Measurements from ENCODE around the gene CNTNAP2.

The CNTNAP2 gene

DNA sequence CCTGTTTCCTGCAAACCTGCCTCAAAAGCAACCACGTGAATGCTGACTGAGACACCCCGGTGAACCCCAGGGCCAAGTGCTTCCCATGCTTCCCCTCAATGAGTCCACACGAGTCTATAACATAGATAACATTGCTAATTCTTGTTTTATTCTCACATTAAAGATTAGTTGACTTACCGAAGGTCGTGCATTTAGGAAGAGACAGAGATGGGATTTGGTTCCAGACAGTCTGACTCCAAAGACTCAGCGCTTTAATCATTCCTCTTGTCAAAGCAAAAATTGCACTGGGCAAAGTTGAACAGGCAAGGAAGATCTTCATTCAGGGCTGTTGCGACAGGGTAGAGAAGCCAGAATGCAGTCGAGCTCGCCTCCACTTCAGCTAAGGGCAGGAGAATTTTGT lies 2038.4 kb downstream of the CNTNAP2 start:
- H3K9me3 Mint-ChIP-seq, result peaks cover 4% of the 10 kb centered on the region in 2 donors
- H3K27me3 Mint-ChIP-seq, result peaks cover 0 to 6% of the 10 kb centered on the region in 2 donors
- no peaks in the 10 kb centered on the region for H3K36me3 Mint-ChIP-seq
- ATAC-seq (replicated peaks) (no peak), DNase-seq (no peak)
- H3K4me1 Mint-ChIP-seq, result no peaks in the 10 kb centered on the region
- no peak overlapping the region for H3K4me3 Mint-ChIP-seq
- no peak overlapping the region for H3K27ac Mint-ChIP-seq

DNA sequence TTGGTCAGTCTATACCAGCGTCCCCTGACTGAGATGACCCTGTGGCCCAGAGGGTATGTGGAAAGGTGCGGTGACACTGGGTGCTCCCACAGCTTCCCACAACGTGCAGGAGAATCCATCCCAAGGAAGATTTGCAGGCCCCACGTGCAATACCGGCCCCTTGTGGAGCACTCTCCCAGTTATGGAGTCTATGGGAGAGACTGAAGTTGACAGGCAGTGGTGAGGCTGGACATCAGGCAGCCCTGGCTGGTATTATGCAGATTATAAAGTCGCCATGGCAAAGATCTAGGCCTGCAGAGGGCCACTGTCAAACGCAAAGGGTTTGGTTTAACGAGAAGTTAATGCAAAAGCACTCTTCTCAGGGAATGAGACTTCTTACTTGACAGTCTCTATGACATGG lies 2039.2 kb downstream of the CNTNAP2 start:
- H3K36me3 Mint-ChIP-seq, result no peaks in the 10 kb centered on the region
- peaks cover 0 to under 1% of the 10 kb centered on the region in 2 donors for H3K27me3 Mint-ChIP-seq
- H3K27ac Mint-ChIP-seq, result no peak overlapping the region
- no peak overlapping the region for H3K4me3 Mint-ChIP-seq
- H3K9me3 Mint-ChIP-seq, result peaks cover 2 to 4% of the 10 kb centered on the region in 2 donors
- no peaks in the 10 kb centered on the region for H3K4me1 Mint-ChIP-seq
- DNase-seq, result no peak
- no peak for ATAC-seq (replicated peaks)

DNA sequence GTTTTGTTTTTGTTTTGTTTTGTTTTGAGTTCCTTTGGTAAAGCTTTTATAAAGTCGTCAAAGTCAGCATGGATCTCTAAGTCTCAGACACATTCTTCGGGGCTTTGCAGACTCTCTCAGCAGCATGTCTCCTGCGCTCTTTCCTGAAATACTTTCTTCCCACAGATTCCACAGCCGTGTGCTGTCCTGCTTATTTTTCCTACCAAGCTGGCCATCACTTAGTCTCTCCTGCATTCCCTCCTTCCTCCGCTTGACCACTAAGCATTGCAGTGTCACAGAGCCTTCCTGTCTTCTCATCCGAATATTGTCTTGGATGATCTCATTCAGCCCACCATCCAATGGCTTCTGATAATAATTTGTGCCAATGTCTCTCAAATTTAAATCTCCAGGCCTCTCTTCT lies 2039.6 kb downstream of the CNTNAP2 start:
- Mint-ChIP-seq H3K4me3 (no peak overlapping the region), H3K27me3 (no peaks in the 10 kb centered on the region), H3K9me3 (peaks cover 2 to 4% of the 10 kb centered on the region in 2 donors), H3K36me3 (no peaks in the 10 kb centered on the region), H3K4me1 (no peaks in the 10 kb centered on the region), H3K27ac (no peak overlapping the region)
- ATAC-seq (replicated peaks) (no peak), DNase-seq (no peak)

DNA sequence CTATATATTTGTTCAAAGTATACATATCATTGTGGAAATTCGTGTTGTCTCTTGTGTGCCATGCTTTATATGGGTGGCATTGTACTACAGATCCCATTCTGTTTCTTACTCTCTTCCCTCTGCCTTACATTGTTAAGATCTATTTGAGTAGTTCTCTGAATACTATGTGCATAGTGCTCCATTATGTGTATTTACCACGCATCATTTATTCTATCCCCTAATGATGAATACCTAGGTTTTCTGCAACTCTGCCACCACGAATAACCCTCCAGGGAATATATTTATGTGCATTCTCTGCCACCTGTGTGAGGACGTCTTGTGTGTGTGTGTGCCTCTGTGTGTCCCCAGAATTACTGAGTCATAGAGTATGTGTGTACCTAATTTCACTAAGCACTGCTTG lies 2042.7 kb downstream of the CNTNAP2 start:
- no peak for DNase-seq
- Mint-ChIP-seq H3K36me3 (no peaks in the 10 kb centered on the region), H3K9me3 (peaks cover 0 to 4% of the 10 kb centered on the region in 2 donors), H3K4me3 (no peak overlapping the region), H3K27ac (no peak overlapping the region), H3K4me1 (no peaks in the 10 kb centered on the region), H3K27me3 (peaks cover 0 to 6% of the 10 kb centered on the region in 2 donors)
- no peak for ATAC-seq (replicated peaks)

DNA sequence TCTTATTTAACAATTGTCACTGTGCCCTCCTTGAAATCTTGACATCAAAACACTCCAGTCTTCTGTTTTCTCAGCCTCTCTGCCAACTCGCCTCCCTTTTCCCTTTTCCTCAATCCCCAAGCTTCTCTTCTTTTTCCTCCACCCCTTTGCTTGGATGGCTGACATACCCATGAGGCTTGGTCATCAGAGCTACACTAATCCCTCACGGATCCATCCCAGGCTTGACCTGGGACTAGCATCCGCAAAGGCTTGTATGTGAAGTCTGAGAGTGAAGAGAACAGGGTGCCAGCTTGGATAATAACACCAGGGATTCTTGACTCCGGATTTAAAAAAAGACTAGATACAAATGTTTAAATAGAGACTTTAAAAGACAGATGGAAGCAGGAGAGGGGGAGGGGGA lies 2045.2 kb downstream of the CNTNAP2 start:
- Mint-ChIP-seq H3K27me3 (peaks cover 4 to 17% of the 10 kb centered on the region in 2 donors), H3K9me3 (peaks cover 0 to 4% of the 10 kb centered on the region in 2 donors)
- no peak for ATAC-seq (replicated peaks)

DNA sequence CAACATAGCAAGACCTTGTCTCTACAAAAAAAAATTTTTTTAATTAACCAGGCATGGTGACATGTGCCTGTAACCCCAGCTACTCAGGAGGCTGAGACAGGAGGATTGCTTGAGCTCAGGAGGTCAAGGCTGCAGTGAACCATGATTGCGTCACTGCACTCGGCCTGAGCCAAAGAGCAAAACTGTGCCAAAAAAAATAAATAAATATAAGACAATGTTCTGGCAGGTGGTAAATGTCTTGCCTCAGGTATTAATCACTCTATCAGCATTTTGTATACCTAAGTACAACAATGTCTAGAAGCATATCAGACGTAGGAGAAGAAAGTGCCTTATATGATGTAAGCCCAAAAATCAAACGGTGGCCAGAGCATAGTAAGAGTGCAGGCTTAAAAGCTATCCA lies 2046.2 kb downstream of the CNTNAP2 start:
- peaks cover 2 to 4% of the 10 kb centered on the region in 2 donors for H3K9me3 Mint-ChIP-seq
- no peaks in the 10 kb centered on the region for H3K4me1 Mint-ChIP-seq
- H3K27ac Mint-ChIP-seq, result no peak overlapping the region
- DNase-seq, result no peak
- H3K4me3 Mint-ChIP-seq, result no peak overlapping the region
- ATAC-seq (replicated peaks), result no peak
- peaks cover 10 to 17% of the 10 kb centered on the region in 2 donors for H3K27me3 Mint-ChIP-seq
- no peaks in the 10 kb centered on the region for H3K36me3 Mint-ChIP-seq

More for the DNA sequence above, 2045.2 kb downstream of the CNTNAP2 start:
- no peak overlapping the region for H3K27ac Mint-ChIP-seq
- no peak overlapping the region for H3K4me3 Mint-ChIP-seq
- no peaks in the 10 kb centered on the region for H3K36me3 Mint-ChIP-seq
- DNase-seq, result no peak
- no peaks in the 10 kb centered on the region for H3K4me1 Mint-ChIP-seq

- H3K27me3 Mint-ChIP-seq, result peaks cover 10 to 17% of the 10 kb centered on the region in 2 donors
- no peak for DNase-seq
- H3K4me3 Mint-ChIP-seq, result no peak overlapping the region
- peaks cover 2 to 4% of the 10 kb centered on the region in 2 donors for H3K9me3 Mint-ChIP-seq
- no peak for ATAC-seq (replicated peaks)
- no peaks in the 10 kb centered on the region for H3K4me1 Mint-ChIP-seq
- no peaks in the 10 kb centered on the region for H3K36me3 Mint-ChIP-seq
- no peak overlapping the region for H3K27ac Mint-ChIP-seq
These were observed 2046.6 kb downstream of the CNTNAP2 start for GRCh38 chr7:148163246-148163645.

DNA sequence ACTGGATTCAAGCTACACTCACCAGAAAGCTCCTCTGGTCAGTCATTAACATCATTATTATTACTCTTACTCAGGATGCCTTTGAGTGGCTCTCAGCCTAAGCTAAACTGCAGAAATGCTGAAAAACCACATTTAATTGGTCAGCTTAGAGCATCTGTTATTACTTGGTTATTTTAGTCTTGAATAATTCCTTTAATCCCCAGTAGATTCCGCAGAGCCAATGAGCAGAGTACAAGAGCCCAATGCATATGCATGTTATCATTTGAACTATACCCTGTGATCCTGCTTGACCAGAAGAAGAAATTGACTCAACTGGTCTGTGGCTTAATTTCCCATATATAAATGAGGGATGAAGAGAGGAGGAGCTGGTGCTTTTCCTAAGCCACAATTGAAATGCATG lies 2056.3 kb downstream of the CNTNAP2 start:
- no peaks in the 10 kb centered on the region for H3K9me3 Mint-ChIP-seq
- H3K27me3 Mint-ChIP-seq, result peaks cover 0 to 3% of the 10 kb centered on the region in 2 donors
- no peak overlapping the region for H3K4me3 Mint-ChIP-seq
- DNase-seq, result no peak
- no peak overlapping the region for H3K27ac Mint-ChIP-seq
- no peaks in the 10 kb centered on the region for H3K4me1 Mint-ChIP-seq
- H3K36me3 Mint-ChIP-seq, result no peaks in the 10 kb centered on the region
- no peak for ATAC-seq (replicated peaks)

- no peaks in the 10 kb centered on the region for H3K4me1 Mint-ChIP-seq
- no peak overlapping the region for H3K27ac Mint-ChIP-seq
- ATAC-seq (replicated peaks) (no peak), DNase-seq (no peak)
- peaks cover 0 to 3% of the 10 kb centered on the region in 2 donors for H3K27me3 Mint-ChIP-seq
- H3K36me3 Mint-ChIP-seq, result no peaks in the 10 kb centered on the region
- H3K4me3 Mint-ChIP-seq, result no peak overlapping the region
- no peaks in the 10 kb centered on the region for H3K9me3 Mint-ChIP-seq
These were observed 2056.8 kb downstream of the CNTNAP2 start for GRCh38 chr7:148173369-148173768.

DNA sequence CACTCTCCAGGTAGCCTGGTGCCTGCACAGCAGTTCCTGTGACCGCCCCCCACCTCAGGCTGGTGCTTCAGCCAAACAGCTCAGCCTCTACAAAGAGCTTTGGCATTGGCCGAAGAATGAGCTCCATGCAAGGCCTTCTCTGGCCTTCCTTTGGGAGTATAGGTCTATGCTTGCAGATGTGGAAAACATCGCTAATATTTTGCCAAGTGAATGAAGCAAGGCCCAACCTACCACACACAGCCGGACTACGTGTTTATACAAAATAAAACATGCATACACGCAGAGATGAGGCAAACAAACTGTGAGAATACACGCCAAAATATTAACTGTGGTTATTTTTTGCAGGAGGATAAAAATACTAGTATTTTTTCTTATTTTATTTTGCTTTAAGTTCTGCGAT lies 2057.8 kb downstream of the CNTNAP2 start:
- H3K4me1 Mint-ChIP-seq, result no peaks in the 10 kb centered on the region
- DNase-seq (no peak), ATAC-seq (replicated peaks) (no peak)
- no peaks in the 10 kb centered on the region for H3K9me3 Mint-ChIP-seq
- peaks cover 3 to 7% of the 10 kb centered on the region in 2 donors for H3K27me3 Mint-ChIP-seq
- no peaks in the 10 kb centered on the region for H3K36me3 Mint-ChIP-seq
- H3K27ac Mint-ChIP-seq, result no peak overlapping the region
- no peak overlapping the region for H3K4me3 Mint-ChIP-seq

DNA sequence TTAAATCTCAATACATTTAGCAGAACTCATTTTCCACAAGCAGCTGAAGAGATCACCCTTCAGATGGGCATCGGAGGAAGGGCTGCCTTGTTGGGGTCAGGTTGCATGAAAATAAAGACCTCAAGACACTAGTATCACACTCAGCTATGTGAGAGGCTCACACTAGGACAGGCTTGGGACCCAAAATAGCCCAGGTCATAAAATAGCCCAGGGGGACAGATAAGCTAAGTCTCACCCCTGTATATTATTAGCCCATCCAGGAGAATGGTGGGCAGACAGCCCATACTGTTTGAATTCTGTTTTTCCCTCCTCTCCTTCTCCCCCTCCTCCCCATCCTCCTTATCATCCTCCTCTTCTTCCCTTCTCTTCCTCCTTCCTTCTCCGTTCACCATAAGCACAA lies 2058.9 kb downstream of the CNTNAP2 start:
- H3K27ac Mint-ChIP-seq, result no peak overlapping the region
- H3K27me3 Mint-ChIP-seq, result peaks cover 3 to 9% of the 10 kb centered on the region in 2 donors
- ATAC-seq (replicated peaks) (no peak), DNase-seq (no peak)
- H3K9me3 Mint-ChIP-seq, result no peaks in the 10 kb centered on the region
- no peaks in the 10 kb centered on the region for H3K36me3 Mint-ChIP-seq
- no peak overlapping the region for H3K4me3 Mint-ChIP-seq
- no peaks in the 10 kb centered on the region for H3K4me1 Mint-ChIP-seq

DNA sequence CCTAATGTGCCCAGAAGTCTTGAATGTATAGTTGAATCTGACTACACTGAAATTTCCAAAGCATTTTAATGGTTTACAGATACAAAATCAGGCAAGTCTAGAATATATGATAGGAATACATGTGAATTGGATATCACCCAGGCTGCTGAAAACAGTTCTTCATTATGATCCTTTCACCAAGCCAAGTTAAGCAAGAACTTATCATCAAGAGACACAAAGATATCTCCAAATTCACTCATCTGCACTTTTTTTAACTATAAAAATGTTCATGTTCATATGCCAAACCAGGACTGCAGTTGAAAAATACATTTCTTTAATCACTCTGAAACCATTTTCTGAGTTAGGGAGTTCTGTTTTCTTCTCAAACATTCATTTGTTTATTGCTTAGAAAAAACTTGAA lies 2061.4 kb downstream of the CNTNAP2 start:
- Mint-ChIP-seq H3K4me1 (no peaks in the 10 kb centered on the region), H3K27me3 (peaks cover 7 to 9% of the 10 kb centered on the region in 2 donors), H3K27ac (no peak overlapping the region), H3K4me3 (no peak overlapping the region), H3K9me3 (no peaks in the 10 kb centered on the region), H3K36me3 (no peaks in the 10 kb centered on the region)
- no peak for DNase-seq
- no peak for ATAC-seq (replicated peaks)

- H3K4me3 Mint-ChIP-seq, result no peak overlapping the region
- DNase-seq, result no peak
- H3K9me3 Mint-ChIP-seq, result no peaks in the 10 kb centered on the region
- no peaks in the 10 kb centered on the region for H3K36me3 Mint-ChIP-seq
- no peak for ATAC-seq (replicated peaks)
- peaks cover 4 to 9% of the 10 kb centered on the region in 2 donors for H3K27me3 Mint-ChIP-seq
- H3K27ac Mint-ChIP-seq, result no peak overlapping the region
- H3K4me1 Mint-ChIP-seq, result no peaks in the 10 kb centered on the region
These were observed 2063.5 kb downstream of the CNTNAP2 start for GRCh38 chr7:148180075-148180474.

- no peak overlapping the region for H3K4me3 Mint-ChIP-seq
- no peak overlapping the region for H3K27ac Mint-ChIP-seq
- no peak for DNase-seq
- ATAC-seq (replicated peaks), result no peak
- no peaks in the 10 kb centered on the region for H3K9me3 Mint-ChIP-seq
- H3K4me1 Mint-ChIP-seq, result no peaks in the 10 kb centered on the region
- no peaks in the 10 kb centered on the region for H3K36me3 Mint-ChIP-seq
- H3K27me3 Mint-ChIP-seq, result peaks cover 4 to 9% of the 10 kb centered on the region in 2 donors
These were observed 2065.7 kb downstream of the CNTNAP2 start for GRCh38 chr7:148182264-148182663.

DNA sequence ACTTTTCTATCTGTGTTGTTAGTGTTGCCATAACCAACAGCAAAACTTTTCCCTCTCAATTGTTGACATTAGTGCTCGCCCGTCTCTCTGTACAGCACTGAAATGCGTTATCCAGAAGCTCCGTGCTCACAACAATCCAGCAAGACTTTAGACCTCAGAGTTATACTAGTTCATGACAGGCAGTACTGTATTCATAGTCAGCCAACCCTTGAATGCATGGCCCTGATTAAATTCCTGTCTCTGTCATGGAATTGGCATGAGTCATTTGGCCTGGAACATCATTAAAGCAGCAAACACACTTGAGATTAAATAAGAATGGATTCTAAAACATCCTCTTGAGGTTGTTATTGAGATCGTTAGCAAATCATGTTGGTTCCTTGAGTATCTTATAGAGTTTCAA lies 2068.4 kb downstream of the CNTNAP2 start:
- ATAC-seq (replicated peaks) (no peak), DNase-seq (no peak)

GRCh38 chr7:148187471-148187870 lies 2070.9 kb downstream of the CNTNAP2 start:
- no peaks in the 10 kb centered on the region for H3K4me1 Mint-ChIP-seq
- no peak overlapping the region for H3K27ac Mint-ChIP-seq
- no peaks in the 10 kb centered on the region for H3K36me3 Mint-ChIP-seq
- H3K9me3 Mint-ChIP-seq, result no peaks in the 10 kb centered on the region
- H3K27me3 Mint-ChIP-seq, result no peaks in the 10 kb centered on the region
- no peak for ATAC-seq (replicated peaks)
- no peak overlapping the region for H3K4me3 Mint-ChIP-seq
- DNase-seq, result no peak

More for the DNA sequence above, 2068.4 kb downstream of the CNTNAP2 start:
- H3K36me3 Mint-ChIP-seq, result no peaks in the 10 kb centered on the region
- no peaks in the 10 kb centered on the region for H3K9me3 Mint-ChIP-seq
- H3K4me1 Mint-ChIP-seq, result no peaks in the 10 kb centered on the region
- H3K27ac Mint-ChIP-seq, result no peak overlapping the region
- peaks cover 0 to 4% of the 10 kb centered on the region in 2 donors for H3K27me3 Mint-ChIP-seq
- no peak overlapping the region for H3K4me3 Mint-ChIP-seq

Measured in stimulated activated naive B cell treated with anti-CD40 and anti-IgM and Interleukin-4, amounts not matched to agents 10 μg/mL and 1 μg/mL and 100 μg/mL, for 72 hours (primary cell).